ENCODE results near the gene RD3L.

RD3L gene

DNA sequence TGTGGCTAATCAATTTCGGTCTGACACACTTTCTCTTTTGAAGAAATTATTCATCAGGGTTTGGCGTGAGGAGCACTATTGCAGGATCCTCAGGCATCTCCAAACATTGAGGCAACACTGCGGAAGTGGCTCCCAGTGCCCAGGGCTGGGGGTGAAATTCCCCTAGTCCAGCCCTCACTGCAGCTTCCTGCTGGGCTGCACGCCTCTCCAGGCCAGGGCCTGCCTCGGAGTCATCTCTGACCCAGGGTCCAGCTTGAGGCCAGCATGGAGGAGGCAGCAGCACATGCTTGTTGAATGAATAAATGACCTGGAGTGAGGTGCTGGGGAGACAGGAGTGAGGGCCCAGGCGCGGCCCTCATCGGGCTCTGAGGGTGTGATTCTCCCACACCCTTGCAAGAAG, 50.1 kb downstream of the RD3L start:
- DNase-seq, result no peak

DNA sequence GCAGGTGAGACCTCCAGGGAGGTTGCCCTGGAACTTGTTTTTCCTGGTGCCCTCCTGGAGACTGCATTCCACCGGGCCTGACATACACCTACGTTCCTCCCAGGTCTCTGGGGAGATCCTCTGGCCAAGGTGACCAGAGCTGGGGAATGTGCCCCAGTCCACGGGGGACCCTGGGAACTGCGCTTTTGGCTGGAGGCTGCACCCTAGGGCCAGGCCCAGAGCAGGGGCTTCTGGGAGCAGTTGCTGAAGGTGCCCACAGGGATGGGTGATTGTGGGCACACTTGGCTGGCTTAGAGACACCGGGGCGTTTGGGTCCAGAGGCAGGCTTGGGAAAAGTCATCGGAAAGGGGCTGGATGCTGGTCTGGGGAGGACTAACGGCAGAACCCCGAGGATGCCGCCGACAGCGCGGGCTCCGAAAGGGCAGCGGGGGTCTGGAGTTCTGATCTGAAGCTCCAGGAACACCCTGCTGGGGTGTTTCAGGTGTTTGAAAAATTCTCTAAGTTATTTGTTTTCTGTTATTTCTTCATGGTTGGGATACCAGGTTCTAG, 50.6 kb downstream of the RD3L start:
- no peak for DNase-seq

DNA sequence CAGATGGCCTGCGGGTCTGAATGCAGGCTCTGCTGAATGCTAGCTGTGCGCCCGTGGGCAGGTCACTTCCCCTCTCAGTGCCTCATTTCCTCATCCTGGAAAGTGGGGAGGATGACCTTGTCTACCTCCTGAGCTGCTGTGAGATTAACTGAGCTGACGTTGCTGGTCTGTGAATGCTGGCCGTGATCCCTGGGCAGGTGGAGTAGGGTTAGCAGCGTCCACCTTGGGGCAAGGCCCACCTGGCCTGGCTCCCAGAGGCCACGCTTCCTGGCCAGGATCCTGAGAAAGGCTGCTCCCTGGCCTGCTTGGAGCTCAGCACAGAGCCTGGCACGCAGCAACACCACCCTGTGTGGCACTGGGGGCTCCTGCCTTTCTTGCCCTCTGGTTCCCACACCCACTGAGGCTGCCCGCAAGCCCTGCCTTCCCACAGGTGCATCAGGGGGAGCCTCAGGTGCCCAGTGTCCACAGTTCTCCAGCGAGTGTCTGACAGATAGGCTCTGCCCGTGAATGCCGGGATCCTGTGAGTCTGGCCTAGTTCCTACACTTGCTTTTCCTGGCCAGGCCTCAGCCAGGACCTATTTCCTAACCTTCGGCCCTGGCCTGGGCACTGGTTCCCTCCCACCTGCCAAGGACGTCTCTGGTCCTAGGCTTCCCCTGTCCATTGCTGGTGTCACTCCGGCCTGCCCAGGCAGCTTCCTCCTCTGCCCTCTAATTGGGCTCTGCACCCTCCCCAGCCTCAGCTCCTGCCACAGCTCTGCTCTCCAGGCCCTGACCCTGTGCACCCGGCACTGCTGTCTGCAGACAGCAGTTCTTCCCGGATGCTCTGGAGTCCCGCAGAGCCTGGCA, 51.3 kb downstream of the RD3L start:
- no peak for DNase-seq
